GM19452 (cell line): ENCODE measurements around the gene TTC34.
"Not testable (repeated sequence)": the region's sequence is repeated elsewhere in the genome, so short reads cannot be mapped to it uniquely, and the experiment has no call there.

Experiments
- ATAC-seq: cut with Tn5 transposase; IDR thresholded peaks from one replicate; pipeline ENCODE4 v1.9.1; 2021; ENCODE audit not compliant: unreplicated experiment

The TTC34 gene

DNA sequence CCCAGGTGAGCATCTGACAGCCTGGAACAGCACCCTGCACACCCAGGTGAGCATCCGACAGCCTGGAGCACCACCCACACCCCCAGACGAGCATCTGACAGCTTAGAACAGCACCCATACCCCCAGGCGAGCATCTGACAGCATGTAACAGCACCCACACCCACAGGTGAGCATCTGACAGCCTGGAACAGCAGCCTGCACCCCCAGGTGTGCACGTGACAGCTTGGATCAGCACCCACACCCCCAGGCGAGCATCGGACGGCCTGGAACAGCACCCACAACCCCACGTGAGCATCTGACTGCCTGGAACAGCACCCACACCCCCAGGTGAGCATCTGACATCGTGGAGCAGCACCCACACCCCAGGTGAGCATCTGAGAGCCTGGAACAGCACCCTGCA, 116.6 kb downstream of the TTC34 start:
- ATAC-seq: not testable (repeated sequence)

DNA sequence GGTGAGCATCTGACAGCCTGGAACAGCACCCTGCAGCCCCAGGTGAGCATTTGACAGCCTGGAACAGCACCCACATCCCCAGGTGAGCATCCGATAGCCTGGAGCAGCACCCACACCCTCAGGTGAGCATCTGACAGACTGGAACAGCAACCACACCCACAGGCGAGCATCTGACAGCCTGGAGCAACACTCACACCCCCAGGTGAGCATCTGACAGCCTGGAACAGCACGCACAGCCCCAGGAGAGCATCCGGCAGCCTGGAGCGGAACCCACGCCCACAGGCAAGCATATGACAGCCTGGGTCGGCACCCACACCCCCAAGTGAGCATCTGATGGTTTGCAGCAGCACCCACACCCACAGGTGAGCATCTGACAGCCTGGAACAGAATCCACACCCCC, 117.5 kb downstream of the TTC34 start:
- not testable (repeated sequence) for ATAC-seq

DNA sequence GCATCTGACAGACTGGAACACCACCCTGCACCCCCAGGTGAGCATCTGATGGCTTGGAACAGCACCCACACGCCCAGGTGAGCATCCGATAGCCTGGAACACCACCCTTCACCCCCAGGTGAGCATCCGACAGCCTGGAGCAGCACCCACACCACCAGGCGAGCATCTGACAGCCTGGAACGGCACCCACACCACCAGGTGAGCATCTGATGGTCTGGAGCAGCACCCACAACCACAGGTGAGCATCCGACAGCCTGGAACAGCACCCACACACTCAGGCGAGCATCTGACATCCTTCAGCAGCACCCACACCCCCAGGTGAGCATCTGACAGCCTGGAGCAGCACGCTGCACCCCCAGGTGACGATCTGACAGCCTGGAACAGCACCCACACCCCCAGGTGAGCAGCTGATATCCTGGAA, 118.2 kb downstream of the TTC34 start:
- ATAC-seq: not testable (repeated sequence)

DNA sequence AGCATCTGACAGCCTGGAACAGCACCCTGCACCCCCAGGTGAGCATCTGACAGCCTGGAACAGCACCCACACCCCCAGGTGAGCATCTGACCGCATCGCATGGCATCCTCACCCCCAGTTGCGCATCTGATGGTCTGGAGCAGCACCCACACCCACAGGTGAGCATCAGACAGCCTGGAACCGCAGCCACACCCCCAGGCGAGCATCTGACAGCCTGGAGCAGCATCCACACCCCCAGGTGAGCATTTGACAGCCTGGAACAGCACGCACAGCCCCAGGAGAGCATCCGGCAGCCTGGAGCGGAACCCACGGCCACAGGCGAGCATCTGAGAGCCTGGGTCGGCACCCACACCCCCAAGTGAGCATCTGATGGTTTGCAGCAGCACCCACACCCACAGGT, 118.6 kb downstream of the TTC34 start:
- ATAC-seq: not testable (repeated sequence)

DNA sequence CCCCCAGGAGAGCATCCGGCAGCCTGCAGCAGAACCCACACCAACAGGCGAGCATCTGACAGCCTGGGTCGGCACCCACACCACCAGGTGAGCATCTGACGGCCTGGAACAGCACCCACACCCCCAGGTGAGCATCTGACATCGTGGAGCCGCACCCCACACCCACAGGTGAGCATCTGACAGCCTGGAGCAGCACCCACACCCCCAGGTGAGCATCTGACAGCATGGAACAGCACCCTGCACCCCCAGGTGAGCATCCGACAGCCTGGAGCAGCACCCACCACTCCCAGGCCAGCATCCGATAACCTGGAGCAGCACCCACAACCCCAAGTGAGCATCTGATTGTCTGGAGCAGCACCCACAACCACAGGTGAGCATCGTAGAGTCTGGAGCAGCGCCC, 124.8 kb downstream of the TTC34 start:
- ATAC-seq: not testable (repeated sequence)

DNA sequence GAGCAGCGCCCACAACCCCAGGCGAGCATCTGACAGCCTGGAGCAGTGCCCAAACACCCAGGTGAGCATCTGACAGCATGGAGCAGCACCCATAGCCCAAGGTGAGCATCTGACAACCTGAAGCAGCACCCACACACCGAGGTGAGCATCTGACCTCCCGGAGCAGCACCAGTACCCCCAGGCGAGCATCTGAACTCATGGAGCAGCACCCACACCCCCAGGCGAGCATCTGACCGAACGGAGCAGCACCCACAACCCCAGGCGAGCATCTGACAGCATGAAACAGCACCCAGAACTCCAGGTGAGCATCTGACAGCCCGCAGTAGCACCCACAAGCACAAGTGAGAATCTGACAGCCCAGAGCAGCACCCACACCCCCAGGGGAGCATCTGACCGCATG, 129.8 kb downstream of the TTC34 start:
- not testable (repeated sequence) for ATAC-seq

DNA sequence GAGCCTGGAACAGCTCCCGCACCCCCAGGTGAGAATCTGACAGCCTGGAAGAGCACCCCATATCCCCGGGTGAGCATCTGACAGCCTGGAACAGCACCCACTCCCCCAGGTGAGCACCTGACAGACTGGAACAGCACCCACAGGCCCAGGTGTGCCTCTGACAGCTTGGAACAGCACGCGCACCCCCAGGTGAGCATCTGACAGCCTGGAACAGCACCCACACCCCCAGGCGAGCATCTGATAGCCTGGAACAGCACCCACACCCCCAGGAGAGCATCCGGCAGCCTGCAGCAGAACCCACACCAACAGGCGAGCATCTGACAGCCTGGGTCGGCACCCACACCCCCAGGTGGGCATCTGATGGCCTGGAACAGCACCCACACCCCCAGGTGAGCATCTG, 141.7 kb downstream of the TTC34 start:
- not testable (repeated sequence) for ATAC-seq

DNA sequence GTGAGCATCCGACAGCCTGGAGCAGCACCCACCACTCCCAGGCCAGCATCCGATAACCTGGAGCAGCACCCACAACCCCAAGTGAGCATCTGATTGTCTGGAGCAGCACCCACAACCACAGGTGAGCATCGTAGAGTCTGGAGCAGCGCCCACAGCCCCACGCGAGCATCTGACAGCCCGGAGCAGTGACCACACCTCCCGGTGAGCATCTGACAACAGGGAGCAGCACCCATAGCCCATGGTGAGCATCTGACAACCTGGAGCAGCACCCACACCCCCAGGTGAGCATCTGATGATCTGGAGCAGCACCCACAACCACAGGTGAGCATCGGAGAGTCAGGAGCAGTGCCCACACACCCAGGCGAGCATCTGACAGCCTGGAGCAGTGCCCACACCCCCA, 143.6 kb downstream of the TTC34 start:
- ATAC-seq: not testable (repeated sequence)

DNA sequence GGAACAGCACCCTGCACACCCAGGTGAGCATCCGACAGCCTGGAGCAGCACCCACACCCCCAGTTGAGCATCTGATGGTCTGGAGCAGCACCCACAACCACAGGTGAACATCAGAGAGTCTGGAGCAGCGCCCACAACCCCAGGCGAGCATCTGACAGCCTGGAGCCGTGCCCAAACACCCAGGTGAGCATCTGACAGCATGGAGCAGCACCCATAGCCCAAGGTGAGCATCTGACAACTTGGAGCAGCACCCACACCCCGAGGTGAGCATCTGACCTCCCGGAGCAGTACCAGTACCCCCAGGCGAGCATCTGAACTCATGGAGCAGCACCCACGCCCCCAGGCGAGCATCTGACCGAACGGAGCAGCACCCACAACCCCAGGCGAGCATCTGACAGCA, 144.4 kb downstream of the TTC34 start:
- not testable (repeated sequence) for ATAC-seq

DNA sequence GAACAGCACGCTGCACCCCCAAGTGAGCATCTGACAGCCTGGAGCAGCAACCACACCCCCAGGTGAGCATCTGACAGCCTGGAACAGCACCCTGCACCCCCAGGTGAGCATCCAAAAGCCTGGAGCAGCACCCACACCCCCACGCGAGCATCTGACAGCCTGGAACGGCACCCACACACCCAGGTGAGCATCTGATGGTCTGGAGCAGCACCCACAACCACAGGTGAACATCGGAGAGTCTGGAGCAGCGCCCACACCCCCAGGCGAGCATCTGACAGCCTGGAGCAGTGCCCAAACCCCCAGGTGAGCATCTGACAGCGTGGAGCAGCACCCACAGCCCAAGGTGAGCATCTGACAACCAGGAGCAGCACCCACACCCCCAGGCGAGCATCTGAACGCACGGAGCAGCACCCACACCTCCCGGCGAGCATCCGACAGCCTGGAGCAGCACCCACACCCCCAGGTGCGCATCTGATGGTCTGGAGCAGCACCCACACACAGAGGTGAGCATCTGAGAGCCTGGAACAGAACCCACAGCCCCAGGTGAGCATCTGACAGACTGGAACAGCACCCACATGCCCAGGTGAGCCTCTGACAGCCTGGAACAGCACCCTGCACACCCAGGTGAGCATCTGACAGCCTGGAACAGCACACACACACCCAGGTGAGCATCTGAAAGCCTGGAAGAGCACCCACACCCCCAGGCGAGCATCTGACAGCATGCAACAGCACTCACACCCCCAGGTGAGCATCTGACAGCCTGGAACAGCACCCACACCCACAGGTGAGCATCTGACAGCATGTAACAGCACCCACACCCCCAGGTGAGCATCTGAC, 145.7 kb downstream of the TTC34 start:
- ATAC-seq: not testable (repeated sequence)

DNA sequence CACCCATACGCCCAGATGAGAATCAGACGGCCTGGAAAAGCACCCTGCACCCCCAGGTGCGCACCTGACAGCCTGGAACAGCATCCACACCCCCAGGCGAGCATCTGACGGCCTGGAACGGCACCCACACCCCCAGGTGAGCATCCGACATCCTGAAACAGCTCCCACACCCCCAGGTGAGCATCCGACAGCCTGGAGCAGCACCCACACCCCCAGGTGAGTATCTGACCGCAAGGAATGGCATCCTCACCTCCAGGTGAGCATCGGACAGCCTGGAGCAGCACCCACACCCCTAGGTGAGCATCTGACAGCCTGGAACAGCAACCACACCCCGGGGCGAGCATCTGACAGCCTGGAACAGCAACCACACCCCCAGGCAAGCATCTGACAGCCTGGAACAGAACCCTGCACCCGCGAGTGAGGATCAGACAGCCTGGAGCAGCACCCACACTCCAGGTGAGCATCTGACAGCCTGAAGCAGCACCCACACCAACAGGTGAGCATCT, 147.0 kb downstream of the TTC34 start:
- not testable (repeated sequence) for ATAC-seq

DNA sequence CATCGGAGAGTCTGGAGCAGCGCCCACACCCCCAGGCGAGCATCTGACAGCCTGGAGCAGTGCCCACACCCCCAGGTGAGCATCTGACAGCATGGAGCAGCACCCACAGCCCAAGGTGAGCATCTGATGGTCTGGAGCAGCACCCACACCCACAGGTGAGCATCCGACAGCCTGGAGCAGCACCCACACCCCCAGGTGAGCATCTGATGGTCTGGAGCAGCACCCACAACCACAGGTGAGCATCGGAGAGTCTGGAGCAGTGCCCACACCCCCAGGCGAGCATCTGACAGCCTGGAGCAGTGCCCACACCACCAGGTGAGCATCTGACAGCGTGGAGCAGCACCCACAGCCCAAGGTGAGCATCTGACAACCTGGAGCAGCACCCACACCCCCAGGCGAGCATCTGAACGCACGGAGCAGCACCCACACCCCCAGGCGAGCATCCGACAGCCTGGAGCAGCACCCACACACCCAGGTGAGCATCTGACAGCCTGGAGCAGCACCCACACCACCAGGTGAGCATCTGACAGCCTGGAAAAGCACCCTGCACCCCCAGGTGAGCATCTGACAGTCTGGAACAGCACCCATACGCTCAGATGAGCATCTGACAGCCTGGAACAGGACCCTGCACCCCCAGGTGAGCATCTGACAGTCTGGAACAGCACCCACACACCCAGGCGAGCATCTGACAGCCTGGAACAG, 147.6 kb downstream of the TTC34 start:
- ATAC-seq: not testable (repeated sequence)

DNA sequence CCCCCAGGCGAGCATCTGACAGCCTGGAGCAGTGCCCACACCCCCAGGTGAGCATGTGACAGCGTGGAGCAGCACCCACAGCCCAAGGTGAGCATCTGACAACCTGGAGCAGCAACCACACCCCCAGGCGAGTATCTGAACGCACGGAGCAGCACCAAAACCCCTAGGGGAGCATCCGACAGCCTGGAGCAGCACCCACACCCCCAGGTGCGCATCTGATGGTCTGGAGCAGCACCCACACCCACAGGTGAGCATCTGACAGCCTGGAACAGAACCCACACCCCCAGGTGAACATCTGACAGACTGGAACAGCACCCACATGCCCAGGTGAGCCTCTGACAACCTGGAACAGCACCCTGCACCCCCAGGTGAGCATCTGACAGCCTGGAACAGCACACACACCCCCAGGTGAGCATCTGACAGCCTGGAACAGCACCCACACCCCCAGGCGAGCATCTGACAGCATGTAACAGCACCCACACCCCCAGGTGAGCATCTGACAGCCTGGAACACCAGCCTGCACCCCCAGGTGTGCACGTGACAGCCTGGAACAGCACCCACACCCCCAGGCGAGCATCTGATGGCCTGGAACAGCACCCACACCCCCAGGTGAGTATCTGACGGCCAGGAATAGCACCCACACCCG, 148.4 kb downstream of the TTC34 start:
- ATAC-seq: not testable (repeated sequence)

DNA sequence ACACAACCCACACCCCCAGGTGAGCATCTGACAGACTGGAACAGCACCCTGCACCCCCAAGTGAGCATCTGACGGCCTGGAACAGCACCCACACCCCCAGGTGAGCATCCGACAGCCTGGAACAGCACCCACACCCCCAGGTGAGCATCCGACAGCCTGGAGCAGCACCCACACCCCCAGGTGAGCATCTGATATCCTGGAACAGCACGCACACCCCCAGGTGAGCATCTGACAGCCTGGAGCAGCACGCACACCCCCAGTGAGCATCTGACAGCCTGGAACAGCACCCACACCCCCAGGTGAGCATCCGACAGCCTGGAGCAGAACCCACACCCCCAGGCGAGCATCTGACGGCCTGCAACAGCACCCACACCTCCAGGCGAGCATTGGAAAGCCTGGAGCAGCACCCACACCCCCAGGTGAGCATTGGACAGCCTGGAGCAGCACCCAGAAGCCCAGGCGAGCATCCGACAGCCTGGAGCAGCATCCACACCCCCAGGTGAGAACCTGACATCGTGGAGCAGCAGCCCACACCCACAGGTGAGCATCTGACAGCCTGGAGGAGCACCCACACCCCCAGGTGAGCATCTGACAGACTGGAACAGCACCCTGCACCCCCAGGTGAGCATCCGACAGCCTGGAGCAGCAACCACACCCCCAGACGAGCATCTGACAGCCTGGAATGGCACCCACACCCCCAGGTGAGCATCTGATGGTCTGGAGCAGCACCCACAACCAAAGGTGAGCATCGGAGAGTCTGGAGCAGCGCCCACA, 149.2 kb downstream of the TTC34 start:
- not testable (repeated sequence) for ATAC-seq

DNA sequence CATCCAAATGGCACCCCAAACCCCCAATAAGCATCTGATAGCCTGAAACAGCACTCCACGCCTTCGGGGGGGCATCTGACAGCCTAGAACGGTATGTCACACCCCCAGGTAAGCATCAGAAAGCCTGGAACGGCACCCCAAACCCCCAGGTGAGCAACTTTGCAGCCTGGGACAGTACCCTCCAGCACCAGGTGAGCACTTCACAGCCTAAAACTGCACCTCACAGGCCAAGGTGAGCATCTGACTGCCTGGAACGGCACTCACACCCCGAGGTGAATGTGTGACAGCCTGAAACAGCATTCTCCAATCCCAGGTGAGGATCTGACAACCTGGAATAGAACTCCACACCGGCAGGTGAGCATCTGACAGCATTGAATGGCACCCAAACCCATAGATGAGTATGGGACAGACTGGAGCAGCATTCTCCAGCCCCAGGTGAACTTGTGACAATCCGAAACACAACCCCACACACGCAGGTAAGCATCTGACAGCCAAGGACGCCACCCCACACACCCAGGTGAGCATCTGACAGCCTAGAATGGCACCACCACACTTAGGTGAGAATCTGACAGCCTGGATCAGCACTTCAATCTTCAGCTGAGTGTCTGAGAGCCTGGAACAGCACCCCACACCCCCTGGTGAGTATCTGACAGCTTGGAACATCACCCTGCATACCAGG, 150.4 kb downstream of the TTC34 start:
- no peak for ATAC-seq

DNA sequence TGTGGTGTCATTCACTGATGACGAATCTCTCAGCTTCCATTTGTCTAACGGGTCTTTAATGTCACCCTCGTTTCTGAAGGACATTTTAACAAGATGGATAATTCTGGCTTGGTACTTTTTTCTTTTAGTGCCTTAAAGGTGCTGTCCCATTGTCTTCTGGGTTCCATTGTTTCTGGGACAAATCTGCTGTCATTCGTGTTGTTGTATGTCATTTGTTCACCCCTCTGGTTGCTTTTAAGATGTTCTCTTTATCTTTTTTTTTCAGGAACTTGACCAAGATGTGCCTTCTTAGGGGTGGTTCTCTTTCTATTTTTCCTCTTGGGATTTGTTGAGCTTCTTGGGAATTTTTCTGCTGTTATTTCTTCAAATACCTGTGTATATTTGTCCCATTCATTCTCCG, 154.7 kb downstream of the TTC34 start:
- ATAC-seq: no peak

DNA sequence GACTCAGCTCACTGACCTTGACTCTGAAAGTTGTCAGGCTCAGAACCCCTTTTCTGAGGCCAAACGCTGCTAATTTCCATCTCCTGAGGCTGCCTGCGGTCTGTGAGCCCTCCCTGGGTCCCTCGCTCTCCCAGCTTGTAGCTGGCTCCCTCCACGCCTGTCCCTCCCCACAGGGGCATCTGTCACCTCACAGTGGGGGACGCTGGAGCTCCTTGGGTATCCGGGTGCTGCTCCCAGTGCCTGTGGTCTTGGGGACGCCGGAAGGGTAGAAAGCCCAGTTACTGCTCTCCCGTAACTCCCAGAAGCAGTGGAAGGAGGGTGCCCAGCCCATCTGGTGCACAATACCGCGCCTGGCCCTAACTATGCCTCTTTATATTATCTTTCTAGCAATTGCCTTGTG, 155.7 kb downstream of the TTC34 start:
- ATAC-seq: no peak

DNA sequence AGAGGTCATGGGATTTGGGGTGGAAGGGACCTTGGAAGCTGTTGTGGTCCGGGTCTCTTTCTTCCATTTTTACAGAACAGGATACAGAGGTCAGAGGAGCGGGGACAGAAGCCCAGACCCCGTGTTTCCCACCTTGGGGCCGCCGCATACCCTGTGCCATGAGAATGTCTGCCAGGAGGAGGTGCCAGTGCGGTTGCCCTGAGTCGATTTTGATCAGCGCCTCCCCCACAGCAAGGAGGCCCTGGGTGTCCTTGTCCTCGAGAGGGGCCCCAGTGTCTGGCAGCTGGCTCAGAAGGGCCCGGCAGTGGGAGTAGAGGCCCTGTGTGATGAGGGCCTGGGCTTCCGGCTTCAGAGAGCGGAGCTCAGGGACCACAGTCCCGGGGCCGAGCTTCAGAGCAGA, 156.3 kb downstream of the TTC34 start:
- ATAC-seq: no peak

DNA sequence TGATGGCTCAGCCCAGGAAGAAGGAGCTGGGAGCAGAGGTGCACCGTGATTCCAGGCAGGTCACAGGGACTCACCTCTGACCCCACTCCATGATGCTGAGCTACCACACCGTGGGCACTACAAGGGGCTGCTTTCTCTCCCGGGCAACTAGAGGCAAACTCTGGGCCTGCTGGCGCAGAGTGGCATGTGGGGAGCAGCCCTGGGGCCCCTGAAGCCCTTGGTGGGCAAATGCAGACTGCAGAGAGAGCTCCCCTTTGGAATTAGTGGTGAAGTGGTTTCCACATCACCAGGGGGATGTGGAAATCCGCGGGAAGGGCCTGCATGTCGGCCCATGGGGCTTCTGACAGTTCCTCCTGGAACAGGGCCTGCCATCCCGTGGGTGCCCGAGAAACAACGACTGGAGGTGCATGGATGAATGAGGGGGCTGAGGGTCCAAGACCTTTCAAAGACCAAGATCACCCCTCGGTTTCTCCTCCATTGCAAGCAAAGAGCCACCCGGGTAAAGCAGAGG, 156.8 kb downstream of the TTC34 start:
- ATAC-seq: no peak

DNA sequence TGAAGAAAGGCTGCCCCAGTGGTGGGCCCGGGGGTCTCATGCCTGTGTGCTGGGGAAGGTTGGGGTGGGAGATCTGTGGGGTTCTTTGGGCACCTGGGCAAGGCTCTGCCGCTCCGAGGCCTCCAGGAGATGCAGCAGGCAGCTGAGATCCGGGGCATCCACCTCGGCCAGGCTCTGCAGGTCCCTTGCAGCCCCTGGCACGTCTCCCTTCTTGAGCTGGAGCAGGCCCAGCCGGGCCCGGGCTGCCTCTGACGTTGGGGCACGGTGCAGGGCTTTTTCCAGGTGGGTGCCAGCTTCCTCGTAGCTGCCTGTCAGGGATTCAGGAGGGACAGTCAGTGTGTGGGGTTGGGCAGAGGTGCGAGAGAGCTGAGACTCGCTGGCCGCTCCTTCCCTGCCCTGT, 157.3 kb downstream of the TTC34 start:
- no peak for ATAC-seq
